ENCODE measurements around the gene TRIM45. TPM values are rescaled to one million over a fixed set of nuclear protein-coding genes. Genes with fewer than 3 reads are reported as not detected.
A peak's percentile ranks its signal among the peaks of the same experiment; 100 is the strongest.

TRIM45 gene
- total and polyA plus RNA-seq, 2 of the 4 experiments (the other 2 are of a cell fraction), result 2.0 to 5.1 TPM

- H3K9me1 ChIP-seq (ENCODE audit: insufficient read depth, low read length), result peaks cover 24% of the 10 kb centered on the region
- peaks cover 24% of the 10 kb centered on the region for H3K4me1 ChIP-seq (ENCODE audit: control insufficient read depth, insufficient read depth, low read length)
- H2BK15ac ChIP-seq (ENCODE audit: low read depth, low read length), result peak overlapping the region; percentile 49; the same call in 2 of the 3 replicates
- no peaks in the 10 kb centered on the region for H3K27me3 ChIP-seq (ENCODE audit: control insufficient read depth, insufficient read depth, low read length)
- H3K27ac ChIP-seq (ENCODE audit: insufficient read depth, low read length), result no peak overlapping the region
- 0 out of 2 replicates have a peak overlapping the region, but pooled peaks have one; percentile 53 for H4K5ac ChIP-seq (ENCODE audit: low read depth, low read length)
- peak overlapping the region; percentile 8 for H3K4ac ChIP-seq (ENCODE audit: low read depth, low read length)
- WGBS, 2 experiments (ENCODE audit: extremely low coverage in 2 of 2, insufficient read length in 1 of 2), result no CpG with 5 or more reads among the region's 4 CpGs
- in situ Hi-C loops (cut with MboI; ENCODE audit: low sequenced_read_pairs) (no loop called here), intact Hi-C loops (cut with micrococcal nuclease) (no loop called here), dilution Hi-C loops (cut with HindIII; ENCODE audit: low sequenced_read_pairs, unreplicated experiment) (no loop called here)
- H4K8ac ChIP-seq (ENCODE audit: low read depth in 2 of 2, low read length in 2 of 2), result peak overlapping the region; percentile 18 to 39; a peak in 1 of 4 replicates
- H3K14ac ChIP-seq (replicated peaks; ENCODE audit: low read depth, low read length), result peak overlapping the region; percentile 78; the same call in 1 of the 2 replicates
- H2BK5ac ChIP-seq (ENCODE audit: low read depth, low read length, poor library complexity, severe bottlenecking), result peak overlapping the region; percentile 43
- peaks cover 0 to 8% of the 10 kb centered on the region in 2 experiments; a peak in 1 of 4 replicates for H3K79me1 ChIP-seq (ENCODE audit: low read depth in 1 of 2, low read length in 2 of 2)
- H3K9ac ChIP-seq (ENCODE audit: low read depth, low read length), result no peak overlapping the region
- POLR2A ChIA-PET (ENCODE audit: unreplicated experiment), result no interaction called here
- CTCF ChIA-PET, result no interaction called here
- H3K18ac ChIP-seq (ENCODE audit: low read depth, low read length), result peak overlapping the region; percentile 87
- DNase-seq (peak; percentile 64), ATAC-seq (ENCODE audit: low read depth) (no peak)
- peak overlapping the region; percentile 76 for H2BK20ac ChIP-seq (ENCODE audit: low read depth, low read length)
- no peak overlapping the region for H2AK9ac ChIP-seq (replicated peaks; ENCODE audit: low read depth, low read length, poor library complexity)
- H2AFZ ChIP-seq (replicated peaks; ENCODE audit: low read length, poor library complexity), result no peak overlapping the region
- no peak overlapping the region for H3K56ac ChIP-seq (ENCODE audit: extremely low read depth, insufficient read depth, low read length)
- no peak overlapping the region for H3K4me3 ChIP-seq (ENCODE audit: insufficient read depth, low read depth, low read length)
- peaks cover 3% of the 10 kb centered on the region; the same call in 1 of the 2 replicates for H4K20me1 ChIP-seq (ENCODE audit: insufficient read depth, low read length)
- H2BK120ac ChIP-seq (ENCODE audit: low read depth, low read length), result peak overlapping the region; percentile 73
- no peaks in the 10 kb centered on the region for H3K9me3 ChIP-seq (ENCODE audit: control insufficient read depth, insufficient read depth, low read length)
- peak overlapping the region; percentile 39; the same call in 1 of the 2 replicates for H3K4me2 ChIP-seq (ENCODE audit: low read depth, low read length)
- TF ChIP-seq CHD1 (IDR thresholded peaks at IDR 0.05; ENCODE audit: low read depth, low read length), result no peak
- no peak for TF ChIP-seq POLR2A (IDR thresholded peaks at IDR 0.05; ENCODE audit: low read depth, low read length)
- no peak for TF ChIP-seq FOS (IDR thresholded peaks at IDR 0.05; ENCODE audit: low read depth, low read length)
- TF ChIP-seq SMC3 (IDR thresholded peaks at IDR 0.05; ENCODE audit: low read depth, low read length), result no peak
- no peak for TF ChIP-seq MXI1 (IDR thresholded peaks at IDR 0.05; ENCODE audit: borderline replicate concordance, low read depth, low read length)
- no peak for TF ChIP-seq MAFK (IDR thresholded peaks at IDR 0.05; ENCODE audit: low read depth, low read length)
- no peak for TF ChIP-seq RAD21 (IDR thresholded peaks at IDR 0.05; ENCODE audit: low read length)
- no peak for TF ChIP-seq MAZ (IDR thresholded peaks at IDR 0.05; ENCODE audit: borderline replicate concordance, low read depth, low read length)
- no peak for TF ChIP-seq BHLHE40 (IDR thresholded peaks at IDR 0.05; ENCODE audit: low read depth, low read length)
- TF ChIP-seq USF2 (IDR thresholded peaks at IDR 0.05; ENCODE audit: low read depth, low read length), result no peak
- TF ChIP-seq CTCF (conservative IDR thresholded peaks at IDR 0.05; ENCODE audit: low read depth, low read length), result no peak
- H2AK5ac ChIP-seq (ENCODE audit: low read depth, low read length), result peak overlapping the region; percentile 68; the same call in 1 of the 2 replicates
- H3K36me3 ChIP-seq (ENCODE audit: control insufficient read depth, insufficient read depth, low read length), result peaks cover 4% of the 10 kb centered on the region
- no peak overlapping the region for H3K23ac ChIP-seq (ENCODE audit: low read depth, low read length)
- BruUV-seq (replicated peaks), result no TSS peak
- peak overlapping the region; percentile 62; the same call in 1 of the 2 replicates for H4K91ac ChIP-seq (ENCODE audit: insufficient read depth, low read depth, low read length)
Observed at GRCh38 chr1:117097443-117097842, 24.1 kb downstream of the TRIM45 start.

Data from IMR-90 (cell line).